K562 (cell line): ENCODE measurements around the gene LGALS3BP. TPM values are rescaled to one million over a fixed set of nuclear protein-coding genes. Genes with fewer than 3 reads are reported as not detected.

Source experiments
- polyA plus RNA-seq, 8 experiments: library from polyadenylated mRNA; depleted of rRNA in 4 of 8; stranded (reverse) in 5 of 8; unstranded in 3 of 8; fragments of >200 nt; fragmentation: Nextera tagmentation in 2 of 8; fragmentation: Illumina TruSeq in 1 of 8; extraction: Ambion mirVana in 2 of 8; extraction: Trizol in 1 of 8; gene quantifications; 2 replicates each; pipeline versions ENCODE4 v1.2.1 to v1.2.3, GENCODE V29; 2011 to 2014; ENCODE audit warnings: inconsistent platforms in 1 of 8, missing spikeins in 1 of 8
- total RNA-seq, 7 experiments: library from RNA; depleted of rRNA in 6 of 7; stranded (reverse); fragments of >200 nt in 6 of 7; fragmentation: Illumina TruSeq in 2 of 7; extraction: Trizol in 2 of 7; gene quantifications; 2 replicates each; pipeline versions ENCODE4 v1.2.1 to v1.2.3, GENCODE V29; 2011 to 2021; ENCODE audit warnings: low replicate concordance in 1 of 7
- TF ChIP-seq, protein P1 (sequence below): fragments of 450-650 bp; IDR thresholded peaks from 2 replicates; pipeline ENCODE4 v1.6.1; 2016; ENCODE audit warnings: mild to moderate bottlenecking, moderate library complexity

LGALS3BP gene
- total and polyA plus RNA-seq, 9 of the 15 experiments (the other 6 are each of a cell fraction or from before 2014, with no cell fraction given), result 0.39 to 5.3 (median 3.2) TPM

DNA sequence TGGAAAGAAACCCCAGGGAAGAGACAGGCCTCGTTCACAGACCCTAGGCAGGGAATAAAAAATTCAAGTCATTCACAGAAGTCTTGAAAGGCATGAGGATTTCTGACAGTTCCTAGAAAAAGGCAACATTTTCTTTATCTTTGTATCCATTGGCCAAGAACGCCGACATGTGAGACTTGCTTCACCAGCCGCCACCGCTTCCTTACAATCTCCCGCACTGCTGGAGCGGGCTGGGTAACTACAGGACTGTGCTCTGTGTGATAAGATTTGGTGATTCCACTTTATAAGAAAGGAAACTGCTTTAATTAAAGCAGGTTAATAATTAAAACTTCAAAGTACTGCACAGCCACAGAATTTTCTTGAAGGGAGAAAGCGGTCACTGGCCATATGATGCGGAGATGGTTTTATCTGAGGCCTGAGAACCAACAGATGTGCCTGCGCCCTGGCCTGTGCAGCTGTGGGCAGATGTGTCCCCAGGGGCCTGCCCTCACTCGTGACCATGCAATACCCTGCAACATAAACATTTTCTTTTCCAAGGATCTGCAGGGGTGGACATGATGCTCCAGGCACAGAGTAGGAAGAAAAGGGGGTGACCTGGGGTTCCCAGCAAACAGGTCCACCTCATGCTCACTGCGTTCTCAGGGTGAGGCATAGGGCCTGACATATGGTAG lies 13.0 kb upstream of the LGALS3BP start (continued):
- TF ChIP-seq, protein P1, sequence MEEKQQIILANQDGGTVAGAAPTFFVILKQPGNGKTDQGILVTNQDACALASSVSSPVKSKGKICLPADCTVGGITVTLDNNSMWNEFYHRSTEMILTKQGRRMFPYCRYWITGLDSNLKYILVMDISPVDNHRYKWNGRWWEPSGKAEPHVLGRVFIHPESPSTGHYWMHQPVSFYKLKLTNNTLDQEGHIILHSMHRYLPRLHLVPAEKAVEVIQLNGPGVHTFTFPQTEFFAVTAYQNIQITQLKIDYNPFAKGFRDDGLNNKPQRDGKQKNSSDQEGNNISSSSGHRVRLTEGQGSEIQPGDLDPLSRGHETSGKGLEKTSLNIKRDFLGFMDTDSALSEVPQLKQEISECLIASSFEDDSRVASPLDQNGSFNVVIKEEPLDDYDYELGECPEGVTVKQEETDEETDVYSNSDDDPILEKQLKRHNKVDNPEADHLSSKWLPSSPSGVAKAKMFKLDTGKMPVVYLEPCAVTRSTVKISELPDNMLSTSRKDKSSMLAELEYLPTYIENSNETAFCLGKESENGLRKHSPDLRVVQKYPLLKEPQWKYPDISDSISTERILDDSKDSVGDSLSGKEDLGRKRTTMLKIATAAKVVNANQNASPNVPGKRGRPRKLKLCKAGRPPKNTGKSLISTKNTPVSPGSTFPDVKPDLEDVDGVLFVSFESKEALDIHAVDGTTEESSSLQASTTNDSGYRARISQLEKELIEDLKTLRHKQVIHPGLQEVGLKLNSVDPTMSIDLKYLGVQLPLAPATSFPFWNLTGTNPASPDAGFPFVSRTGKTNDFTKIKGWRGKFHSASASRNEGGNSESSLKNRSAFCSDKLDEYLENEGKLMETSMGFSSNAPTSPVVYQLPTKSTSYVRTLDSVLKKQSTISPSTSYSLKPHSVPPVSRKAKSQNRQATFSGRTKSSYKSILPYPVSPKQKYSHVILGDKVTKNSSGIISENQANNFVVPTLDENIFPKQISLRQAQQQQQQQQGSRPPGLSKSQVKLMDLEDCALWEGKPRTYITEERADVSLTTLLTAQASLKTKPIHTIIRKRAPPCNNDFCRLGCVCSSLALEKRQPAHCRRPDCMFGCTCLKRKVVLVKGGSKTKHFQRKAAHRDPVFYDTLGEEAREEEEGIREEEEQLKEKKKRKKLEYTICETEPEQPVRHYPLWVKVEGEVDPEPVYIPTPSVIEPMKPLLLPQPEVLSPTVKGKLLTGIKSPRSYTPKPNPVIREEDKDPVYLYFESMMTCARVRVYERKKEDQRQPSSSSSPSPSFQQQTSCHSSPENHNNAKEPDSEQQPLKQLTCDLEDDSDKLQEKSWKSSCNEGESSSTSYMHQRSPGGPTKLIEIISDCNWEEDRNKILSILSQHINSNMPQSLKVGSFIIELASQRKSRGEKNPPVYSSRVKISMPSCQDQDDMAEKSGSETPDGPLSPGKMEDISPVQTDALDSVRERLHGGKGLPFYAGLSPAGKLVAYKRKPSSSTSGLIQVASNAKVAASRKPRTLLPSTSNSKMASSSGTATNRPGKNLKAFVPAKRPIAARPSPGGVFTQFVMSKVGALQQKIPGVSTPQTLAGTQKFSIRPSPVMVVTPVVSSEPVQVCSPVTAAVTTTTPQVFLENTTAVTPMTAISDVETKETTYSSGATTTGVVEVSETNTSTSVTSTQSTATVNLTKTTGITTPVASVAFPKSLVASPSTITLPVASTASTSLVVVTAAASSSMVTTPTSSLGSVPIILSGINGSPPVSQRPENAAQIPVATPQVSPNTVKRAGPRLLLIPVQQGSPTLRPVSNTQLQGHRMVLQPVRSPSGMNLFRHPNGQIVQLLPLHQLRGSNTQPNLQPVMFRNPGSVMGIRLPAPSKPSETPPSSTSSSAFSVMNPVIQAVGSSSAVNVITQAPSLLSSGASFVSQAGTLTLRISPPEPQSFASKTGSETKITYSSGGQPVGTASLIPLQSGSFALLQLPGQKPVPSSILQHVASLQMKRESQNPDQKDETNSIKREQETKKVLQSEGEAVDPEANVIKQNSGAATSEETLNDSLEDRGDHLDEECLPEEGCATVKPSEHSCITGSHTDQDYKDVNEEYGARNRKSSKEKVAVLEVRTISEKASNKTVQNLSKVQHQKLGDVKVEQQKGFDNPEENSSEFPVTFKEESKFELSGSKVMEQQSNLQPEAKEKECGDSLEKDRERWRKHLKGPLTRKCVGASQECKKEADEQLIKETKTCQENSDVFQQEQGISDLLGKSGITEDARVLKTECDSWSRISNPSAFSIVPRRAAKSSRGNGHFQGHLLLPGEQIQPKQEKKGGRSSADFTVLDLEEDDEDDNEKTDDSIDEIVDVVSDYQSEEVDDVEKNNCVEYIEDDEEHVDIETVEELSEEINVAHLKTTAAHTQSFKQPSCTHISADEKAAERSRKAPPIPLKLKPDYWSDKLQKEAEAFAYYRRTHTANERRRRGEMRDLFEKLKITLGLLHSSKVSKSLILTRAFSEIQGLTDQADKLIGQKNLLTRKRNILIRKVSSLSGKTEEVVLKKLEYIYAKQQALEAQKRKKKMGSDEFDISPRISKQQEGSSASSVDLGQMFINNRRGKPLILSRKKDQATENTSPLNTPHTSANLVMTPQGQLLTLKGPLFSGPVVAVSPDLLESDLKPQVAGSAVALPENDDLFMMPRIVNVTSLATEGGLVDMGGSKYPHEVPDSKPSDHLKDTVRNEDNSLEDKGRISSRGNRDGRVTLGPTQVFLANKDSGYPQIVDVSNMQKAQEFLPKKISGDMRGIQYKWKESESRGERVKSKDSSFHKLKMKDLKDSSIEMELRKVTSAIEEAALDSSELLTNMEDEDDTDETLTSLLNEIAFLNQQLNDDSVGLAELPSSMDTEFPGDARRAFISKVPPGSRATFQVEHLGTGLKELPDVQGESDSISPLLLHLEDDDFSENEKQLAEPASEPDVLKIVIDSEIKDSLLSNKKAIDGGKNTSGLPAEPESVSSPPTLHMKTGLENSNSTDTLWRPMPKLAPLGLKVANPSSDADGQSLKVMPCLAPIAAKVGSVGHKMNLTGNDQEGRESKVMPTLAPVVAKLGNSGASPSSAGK, result peak; percentile 20; the same call in 1 of the 2 replicates
